Rectal smooth muscle tissue (tissue), 1 donor: ENCODE measurements around the gene TIMP3.

Source experiments
- H3K27ac ChIP-seq: one replicate; pipeline ENCODE4 v1.7.0; 2013; ENCODE audit warnings: low read depth, low read length, inconsistent platforms
- H3K27me3 ChIP-seq: one replicate; pipeline ENCODE4 v1.7.0; 2013; ENCODE audit warnings: low read length; ENCODE audit not compliant: control insufficient read depth, insufficient read depth
- H3K36me3 ChIP-seq: one replicate; pipeline ENCODE4 v1.7.0; 2013; ENCODE audit warnings: low read length; ENCODE audit not compliant: control insufficient read depth, insufficient read depth
- H3K4me1 ChIP-seq: one replicate; pipeline ENCODE4 v1.7.0; 2013; ENCODE audit warnings: low read length; ENCODE audit not compliant: control insufficient read depth, insufficient read depth
- H3K4me3 ChIP-seq: one replicate; pipeline ENCODE4 v1.7.0; 2013; ENCODE audit warnings: low read length
- H3K9ac ChIP-seq: one replicate; pipeline ENCODE4 v1.7.0; 2013; ENCODE audit warnings: low read length

The TIMP3 gene

DNA sequence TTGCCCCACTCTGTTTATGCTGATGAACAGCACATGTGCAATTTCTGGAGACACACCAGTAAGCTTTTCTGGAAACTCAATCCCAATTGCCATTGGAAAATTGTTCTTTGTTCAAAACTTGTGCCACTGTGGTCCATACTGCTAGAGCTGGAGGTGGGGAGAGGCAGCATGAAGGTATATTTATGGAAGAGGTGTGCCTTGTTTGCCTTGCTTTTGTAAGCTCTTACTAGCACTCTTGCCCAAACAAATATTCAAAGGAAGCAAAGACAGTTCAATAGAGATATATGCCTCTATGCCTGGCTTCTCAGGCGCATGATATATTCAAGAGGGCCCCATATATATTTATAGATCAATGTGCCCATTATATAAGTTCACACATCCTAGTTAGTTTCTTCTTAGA is 42.7 kb downstream of the TIMP3 start:
- H3K4me1 ChIP-seq: peaks cover 36% of the 10 kb centered on the region
- H3K9ac ChIP-seq: no peak overlapping the region
- H3K27me3 ChIP-seq: no peaks in the 10 kb centered on the region
- H3K36me3 ChIP-seq: no peaks in the 10 kb centered on the region
- no peak overlapping the region for H3K27ac ChIP-seq
- H3K4me3 ChIP-seq: no peak overlapping the region

DNA sequence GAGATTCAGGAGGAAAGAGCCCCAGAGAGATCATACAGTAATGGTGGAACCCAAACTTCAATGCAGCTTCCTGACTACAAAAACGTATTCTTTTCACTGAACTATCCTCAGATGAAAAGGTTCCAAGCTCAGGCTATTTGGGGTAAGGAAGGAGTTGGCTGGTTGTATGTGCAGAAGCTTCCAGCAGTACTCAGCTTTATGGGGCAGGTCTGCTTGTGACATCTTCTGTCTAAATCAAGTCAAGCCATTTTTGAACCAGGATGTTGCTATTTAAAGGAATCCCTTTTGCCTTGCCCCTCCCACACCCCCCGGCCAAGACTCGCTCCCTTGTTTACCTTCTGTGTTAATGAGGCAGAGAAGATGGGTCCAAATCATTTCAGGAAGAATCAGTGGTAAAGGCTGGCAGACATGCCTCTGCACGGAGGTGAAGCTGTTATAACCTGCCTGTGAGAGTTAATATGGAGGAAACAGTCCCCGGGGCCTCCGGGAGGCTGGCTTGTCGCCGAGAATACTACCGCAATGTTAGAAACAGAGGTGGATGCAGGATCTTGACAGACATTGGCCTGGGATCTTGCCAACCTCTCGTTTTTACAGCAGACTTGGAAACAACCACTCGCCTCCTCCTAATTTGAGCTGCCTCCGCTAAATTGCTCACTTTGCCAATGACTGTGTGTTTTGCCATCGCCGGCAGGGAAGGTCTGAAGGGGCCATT is 45.4 kb downstream of the TIMP3 start:
- Histone ChIP-seq H3K4me3 (peak overlapping the region; percentile 4), H3K27ac (peak overlapping the region; percentile 3), H3K27me3 (no peaks in the 10 kb centered on the region), H3K9ac (no peak overlapping the region), H3K4me1 (peaks cover 49% of the 10 kb centered on the region), H3K36me3 (no peaks in the 10 kb centered on the region)

DNA sequence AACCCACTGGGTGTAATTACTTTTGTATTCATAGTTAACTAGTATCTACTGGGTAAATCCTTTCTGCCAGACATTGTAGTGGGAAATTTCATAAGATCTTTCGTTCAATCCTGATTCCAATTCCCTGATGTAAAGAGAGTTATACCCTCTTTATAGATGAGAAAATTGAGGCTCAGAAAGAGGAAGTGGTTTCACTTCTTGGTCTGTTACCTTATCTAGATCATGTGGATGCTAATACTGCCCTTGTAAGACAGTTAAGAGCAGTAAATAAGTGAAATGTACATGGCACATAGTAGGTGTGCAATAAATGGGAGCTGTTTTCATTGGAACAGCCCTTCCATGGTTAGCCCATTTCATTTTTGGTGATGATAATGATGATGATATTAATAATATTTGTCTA is 46.7 kb downstream of the TIMP3 start:
- Histone ChIP-seq H3K36me3 (no peaks in the 10 kb centered on the region), H3K4me1 (peaks cover 62% of the 10 kb centered on the region), H3K4me3 (no peak overlapping the region), H3K27me3 (no peaks in the 10 kb centered on the region), H3K27ac (no peak overlapping the region), H3K9ac (no peak overlapping the region)

DNA sequence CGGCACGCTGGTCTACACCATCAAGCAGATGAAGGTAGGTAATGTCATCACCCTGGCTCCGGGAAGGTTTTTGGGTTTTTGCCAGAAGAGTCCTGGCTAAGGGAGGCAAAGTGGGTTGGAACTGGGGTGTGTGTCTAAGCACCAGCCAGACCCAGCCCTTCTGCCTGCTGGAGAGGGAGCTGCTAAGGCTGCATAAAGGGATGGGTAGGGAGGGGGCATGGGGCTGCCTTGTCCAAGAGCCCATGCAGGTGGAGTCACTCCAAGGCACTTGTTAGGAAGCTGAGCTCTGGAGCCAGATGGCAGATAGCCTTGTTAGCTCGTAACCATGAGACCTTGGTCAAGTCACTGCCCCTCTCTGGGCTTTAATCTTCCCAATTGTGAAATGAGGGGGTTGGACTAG is 48.0 kb downstream of the TIMP3 start:
- peak overlapping the region; percentile 75 for H3K27ac ChIP-seq
- H3K36me3 ChIP-seq: peaks cover 3% of the 10 kb centered on the region
- H3K27me3 ChIP-seq: no peaks in the 10 kb centered on the region
- H3K9ac ChIP-seq: no peak overlapping the region
- H3K4me3 ChIP-seq: no peak overlapping the region
- H3K4me1 ChIP-seq: peaks cover 62% of the 10 kb centered on the region

DNA sequence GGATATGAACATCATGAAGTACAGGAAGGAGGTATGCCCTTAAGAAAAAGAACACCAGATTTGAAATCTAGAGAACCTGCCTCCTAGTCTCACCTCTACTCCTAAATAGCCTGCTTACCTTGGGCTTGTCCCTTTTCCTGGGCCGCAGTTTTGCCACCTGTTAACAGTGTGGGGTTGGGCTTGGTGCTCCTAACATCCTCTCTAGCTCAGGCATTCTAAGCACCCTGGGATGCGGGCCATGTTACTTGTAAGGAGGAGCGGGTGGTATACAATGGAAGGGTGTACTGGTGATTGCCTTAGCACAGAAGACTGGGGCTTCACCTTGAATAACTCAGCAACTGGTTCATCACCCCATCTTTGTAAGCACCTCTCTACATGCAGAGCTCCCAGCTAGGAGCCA is 48.7 kb downstream of the TIMP3 start:
- peaks cover 3% of the 10 kb centered on the region for H3K36me3 ChIP-seq
- H3K27ac ChIP-seq: peak overlapping the region; percentile 75
- no peaks in the 10 kb centered on the region for H3K27me3 ChIP-seq
- H3K9ac ChIP-seq: no peak overlapping the region
- H3K4me3 ChIP-seq: no peak overlapping the region
- H3K4me1 ChIP-seq: peaks cover 62% of the 10 kb centered on the region

DNA sequence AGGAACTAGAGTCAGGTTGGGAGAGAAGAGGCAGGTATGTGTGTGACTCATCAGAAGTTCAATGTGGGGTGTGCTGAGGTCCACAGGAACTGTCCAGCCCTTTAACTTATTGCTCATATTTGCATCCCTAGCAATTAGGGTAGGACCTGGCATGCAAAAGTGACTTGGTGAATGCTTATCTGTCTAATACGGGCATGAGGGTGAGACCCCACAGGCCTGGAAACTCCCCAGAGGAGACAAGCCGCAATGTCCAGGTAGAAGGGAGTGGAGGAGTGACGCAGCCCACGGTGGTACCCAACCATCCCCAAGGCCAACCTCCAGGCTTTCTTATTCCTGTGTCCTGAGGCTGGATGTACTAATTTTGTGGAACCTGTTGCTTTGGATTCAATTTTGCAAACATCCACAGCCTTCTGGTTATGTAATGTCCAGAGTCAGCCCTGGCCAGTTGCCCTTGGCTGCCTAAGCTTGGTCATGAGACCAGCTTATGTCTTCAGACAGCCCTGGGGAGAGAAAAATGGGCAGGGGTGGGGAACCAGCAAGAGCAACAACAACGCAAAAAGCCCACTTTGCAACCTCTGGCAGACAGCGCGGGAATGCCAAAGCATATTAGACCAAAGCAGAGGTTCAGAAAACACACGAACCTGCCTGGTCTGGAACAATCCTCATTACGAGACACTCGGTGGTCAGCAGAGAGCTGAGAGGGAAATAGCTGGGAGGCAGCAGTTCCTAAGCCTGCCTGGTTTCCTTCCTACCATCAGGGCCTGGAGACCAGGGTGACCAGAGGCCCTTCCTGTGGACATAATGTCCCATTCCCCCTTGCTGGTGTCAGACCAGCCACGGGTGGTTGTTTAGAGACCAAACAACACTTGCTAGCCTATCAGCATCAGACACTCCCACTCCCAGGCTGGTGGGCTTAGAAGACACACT is 49.3 kb downstream of the TIMP3 start:
- peak overlapping the region; percentile 75 for H3K27ac ChIP-seq
- H3K9ac ChIP-seq: no peak overlapping the region
- no peaks in the 10 kb centered on the region for H3K27me3 ChIP-seq
- H3K4me1 ChIP-seq: peaks cover 57% of the 10 kb centered on the region
- H3K36me3 ChIP-seq: peaks cover 3% of the 10 kb centered on the region
- H3K4me3 ChIP-seq: no peak overlapping the region

DNA sequence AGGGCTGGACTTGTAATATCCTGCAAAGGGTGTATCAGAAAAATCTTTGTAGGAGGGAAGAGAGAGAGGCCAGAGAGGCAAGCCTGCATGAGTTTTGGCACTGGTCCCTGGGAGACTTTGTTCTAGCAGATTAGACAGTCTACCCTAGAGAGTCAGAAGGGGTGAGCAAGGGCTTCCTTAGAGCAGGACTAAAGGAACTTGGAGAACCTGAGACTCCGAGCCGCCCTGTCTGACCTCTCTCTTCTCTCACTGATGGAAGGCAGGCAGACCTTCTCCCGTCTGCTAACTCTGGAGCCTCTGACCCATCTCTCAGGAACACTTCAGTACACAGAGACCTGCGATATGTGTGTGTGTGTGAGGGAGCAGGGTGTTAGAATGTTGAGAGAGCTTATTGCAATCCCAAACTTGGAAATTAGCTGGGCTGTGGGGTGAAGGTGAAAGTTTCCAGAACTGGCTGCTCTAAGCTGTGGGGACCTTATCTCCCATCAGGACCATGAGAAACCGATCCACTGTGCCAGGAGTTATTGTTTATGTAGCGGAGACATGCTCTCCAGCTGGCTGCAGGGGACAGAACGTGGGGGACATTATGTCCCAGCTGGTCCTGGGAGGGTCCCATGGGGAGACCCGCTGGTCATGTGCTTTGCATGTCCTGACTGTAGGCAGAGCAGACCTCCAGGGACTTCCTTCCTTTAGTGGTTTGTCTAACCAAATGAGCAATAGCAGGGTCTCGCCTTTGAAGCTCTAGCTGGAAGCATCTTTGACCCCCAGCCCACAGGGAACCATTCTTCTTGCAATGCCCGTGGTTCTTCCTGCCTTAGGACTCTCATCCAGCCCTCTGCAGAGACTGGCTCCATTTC is 51.1 kb downstream of the TIMP3 start:
- peaks cover 42% of the 10 kb centered on the region for H3K4me1 ChIP-seq
- peaks cover 7% of the 10 kb centered on the region for H3K36me3 ChIP-seq
- no peaks in the 10 kb centered on the region for H3K27me3 ChIP-seq
- no peak overlapping the region for H3K4me3 ChIP-seq
- H3K9ac ChIP-seq: no peak overlapping the region
- peak overlapping the region; percentile 75 for H3K27ac ChIP-seq

DNA sequence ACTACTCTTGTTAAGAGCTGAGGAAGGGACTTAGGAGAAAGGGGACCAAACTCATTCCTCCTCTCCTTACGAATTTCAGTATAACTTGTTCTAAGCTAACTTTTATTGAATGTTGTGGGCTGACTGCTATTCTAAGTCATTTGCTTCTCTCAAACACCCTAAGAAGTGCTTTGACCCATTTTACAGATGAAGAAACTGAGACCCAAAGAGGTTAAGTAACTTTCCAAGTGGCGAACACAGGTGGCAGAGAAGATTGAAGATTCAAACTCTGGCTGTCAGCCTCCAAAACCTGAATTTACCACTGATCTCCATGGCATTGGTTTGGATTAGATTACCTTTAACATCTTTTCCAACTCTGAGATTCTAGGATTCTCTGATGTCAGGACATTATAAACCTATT is 52.2 kb downstream of the TIMP3 start:
- Histone ChIP-seq H3K36me3 (peaks cover 7% of the 10 kb centered on the region), H3K27ac (no peak overlapping the region), H3K4me1 (peaks cover 42% of the 10 kb centered on the region)

DNA sequence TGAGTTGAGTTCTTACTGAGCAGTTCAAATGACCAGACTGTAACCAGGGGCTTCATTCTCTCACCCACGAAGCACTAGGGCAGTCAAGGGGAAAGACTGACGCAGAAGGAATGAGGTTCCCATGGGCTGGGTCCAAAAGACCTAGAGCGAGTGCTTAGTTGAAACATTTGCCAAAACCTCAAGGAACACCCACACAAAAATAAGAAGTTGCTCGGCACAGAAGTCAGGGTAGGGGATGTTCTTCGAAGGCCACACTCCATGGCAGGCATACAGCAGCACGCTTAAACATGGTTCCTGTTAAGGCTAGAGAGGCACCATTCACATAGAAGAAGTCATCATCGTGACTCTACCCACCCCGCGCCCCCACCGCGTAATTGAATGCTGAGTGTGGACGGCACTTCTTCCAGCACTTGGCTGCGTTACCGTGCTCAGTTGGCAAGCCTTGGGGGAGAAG is 52.9 kb downstream of the TIMP3 start:
- peaks cover 12% of the 10 kb centered on the region for H3K36me3 ChIP-seq
- no peak overlapping the region for H3K27ac ChIP-seq
- peaks cover 39% of the 10 kb centered on the region for H3K4me1 ChIP-seq

More for the DNA sequence above, 52.2 kb downstream of the TIMP3 start:
- Histone ChIP-seq H3K27me3 (no peaks in the 10 kb centered on the region), H3K4me3 (no peak overlapping the region), H3K9ac (no peak overlapping the region)

DNA sequence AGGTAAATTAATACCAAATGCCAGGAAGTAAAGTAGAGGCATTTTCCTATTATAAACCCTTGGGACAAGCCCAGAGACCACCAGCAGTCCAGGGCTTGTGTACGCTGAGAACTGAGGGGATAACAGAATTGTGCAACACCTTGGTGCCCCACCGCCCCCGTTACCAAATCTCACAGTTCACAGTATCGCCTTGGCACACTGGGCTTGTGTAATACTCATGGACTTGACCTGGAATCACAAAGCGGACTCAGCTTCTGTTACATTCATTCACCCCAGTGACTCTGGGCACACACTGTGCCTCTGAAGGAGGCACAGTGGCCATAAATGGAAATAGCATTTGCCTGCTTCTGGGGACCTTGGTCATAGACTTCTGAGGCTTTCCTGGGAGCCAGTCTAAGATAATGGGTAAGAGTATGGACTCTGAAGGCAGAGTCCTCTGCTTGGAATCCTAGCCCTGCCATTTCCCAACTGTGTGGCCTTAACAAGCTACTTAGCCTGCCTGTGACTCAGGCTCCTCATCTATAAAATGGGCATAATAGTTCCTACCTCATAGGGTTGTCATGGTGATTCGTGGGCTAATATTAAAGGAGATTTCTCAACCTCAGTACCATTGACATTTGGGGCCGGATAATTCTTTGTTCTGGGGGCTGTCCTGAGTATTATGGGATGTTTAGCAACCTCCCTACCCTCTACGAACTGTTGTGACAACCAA is 53.7 kb downstream of the TIMP3 start:
- H3K9ac ChIP-seq: no peak overlapping the region
- H3K4me3 ChIP-seq: no peak overlapping the region
- H3K27me3 ChIP-seq: no peaks in the 10 kb centered on the region
- H3K27ac ChIP-seq: no peak overlapping the region
- peaks cover 31% of the 10 kb centered on the region for H3K4me1 ChIP-seq
- peaks cover 12% of the 10 kb centered on the region for H3K36me3 ChIP-seq

More for the DNA sequence above, 52.9 kb downstream of the TIMP3 start:
- H3K27me3 ChIP-seq: no peaks in the 10 kb centered on the region
- H3K4me3 ChIP-seq: no peak overlapping the region
- H3K9ac ChIP-seq: no peak overlapping the region

DNA sequence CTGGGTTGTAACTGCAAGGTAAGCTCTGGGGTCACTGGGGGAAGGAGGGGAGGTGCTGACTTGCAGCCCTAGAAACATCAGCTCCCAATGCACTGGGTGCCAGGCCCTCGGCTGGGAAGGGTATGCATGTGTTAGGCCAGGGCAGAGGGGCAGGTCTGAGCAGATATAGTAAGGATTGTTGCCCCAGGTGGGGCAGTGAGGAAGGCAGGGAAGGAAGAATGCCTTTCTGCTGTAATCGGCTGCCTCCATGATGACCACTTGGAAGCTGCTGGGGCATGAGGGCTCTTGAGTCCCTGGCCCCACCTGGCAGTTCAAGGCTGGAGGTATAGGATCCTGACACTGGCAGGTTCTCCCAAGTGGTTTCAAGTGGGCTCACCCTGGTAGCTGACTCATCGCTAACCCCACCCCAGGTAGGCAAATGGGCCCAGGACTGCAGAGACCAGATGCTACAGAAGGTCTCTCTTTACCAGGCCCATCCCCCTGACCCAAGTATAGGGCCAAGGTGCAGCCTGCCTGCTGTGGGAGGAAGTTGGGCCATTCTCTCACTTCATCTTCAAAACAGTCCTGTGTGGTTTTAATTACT is 56.7 kb downstream of the TIMP3 start:
- H3K27me3 ChIP-seq: no peaks in the 10 kb centered on the region
- H3K4me1 ChIP-seq: peaks cover under 1% of the 10 kb centered on the region
- peaks cover 17% of the 10 kb centered on the region for H3K36me3 ChIP-seq
- H3K9ac ChIP-seq: no peak overlapping the region
- no peak overlapping the region for H3K27ac ChIP-seq
- no peak overlapping the region for H3K4me3 ChIP-seq
